Upper lobe of right lung (tissue), 1 donor: Measurements from ENCODE around the gene CMTM3. TPM values are rescaled to one million over a fixed set of nuclear protein-coding genes. Genes with fewer than 3 reads are reported as not detected.
"Not testable (repeated sequence)": the region's sequence is repeated elsewhere in the genome, so short reads cannot be mapped to it uniquely, and the experiment has no call there.

Source experiments
- ATAC-seq: fragments of 200-7000 bp; cut with Tn5 transposase; one replicate; pipeline ENCODE4 v1.9.1; 2020; ENCODE audit warnings: mild to moderate bottlenecking, moderate library complexity
- DNase-seq: peaks from one replicate; pipeline ENCODE4 v3.0.0-alpha.2; 2020
- H3K27ac ChIP-seq: fragments of 200-600 bp; one replicate; pipeline ENCODE4 v1.8.0; 2022
- H3K27me3 ChIP-seq: fragments of 200-600 bp; one replicate; pipeline ENCODE4 v1.8.0; 2022; ENCODE audit warnings: mild to moderate bottlenecking
- H3K36me3 ChIP-seq: fragments of 200-600 bp; one replicate; pipeline ENCODE4 v1.8.0; 2022
- H3K4me1 ChIP-seq: fragments of 200-600 bp; one replicate; pipeline ENCODE4 v1.8.0; 2022
- H3K4me3 ChIP-seq: fragments of 200-600 bp; one replicate; pipeline ENCODE4 v1.8.0; 2022; ENCODE audit warnings: mild to moderate bottlenecking
- H3K9me3 ChIP-seq: fragments of 200-600 bp; one replicate; pipeline ENCODE4 v1.8.0; 2022
- intact Hi-C: fragments of 100-400 bp; cut with DNase I; formaldehyde crosslinking; loops from one replicate; pipeline ENCODE4 v1.11.0; 2022
- total RNA-seq: library from RNA; stranded (reverse); fragmentation: NEBNext Ultra II Directional; extraction: Animal tissue kit (Norgen Biotek cat#: 25700); gene quantifications from one replicate; pipeline ENCODE4 v1.2.1, GENCODE V29; 2021
- TF ChIP-seq, protein P1 (sequence below): fragments of 200-600 bp; IDR thresholded peaks from one replicate; pipeline ENCODE4 v1.8.0; 2022; ENCODE audit warnings: antibody characterized with exemption
- donor health status: DM: no; HTN: yes; CAD: no; lungs with severe emphysema.

The CMTM3 gene
- total RNA-seq, 1 donor from 2014 or later, result 38.1 TPM

DNA sequence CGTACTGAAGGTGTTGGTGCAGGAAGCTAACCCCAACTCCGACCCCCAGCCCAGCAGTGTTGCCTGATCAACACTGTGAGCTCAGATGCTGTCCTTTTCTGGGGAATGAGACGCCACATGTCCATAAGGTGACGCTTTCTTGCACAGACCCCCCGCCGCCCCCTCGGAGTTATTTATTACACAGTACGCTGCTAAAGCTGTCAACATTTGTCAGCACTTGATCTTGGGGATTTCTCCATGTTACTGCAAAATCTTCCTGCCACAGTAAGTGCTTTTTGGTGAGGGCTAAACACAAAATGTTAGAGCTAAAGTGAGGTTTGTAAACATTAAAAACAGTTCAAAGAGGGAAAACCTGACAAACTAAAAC lies 15.9 kb downstream of the CMTM3 start:
- DNase-seq (no peak), ATAC-seq (no peak)
- intact Hi-C loops, result no loop called here
- Histone ChIP-seq H3K27ac (no peak overlapping the region), H3K36me3 (peaks cover 4% of the 10 kb centered on the region), H3K9me3 (no peaks in the 10 kb centered on the region), H3K4me3 (no peak overlapping the region), H3K27me3 (no peaks in the 10 kb centered on the region), H3K4me1 (no peaks in the 10 kb centered on the region)
- TF ChIP-seq, protein P1, sequence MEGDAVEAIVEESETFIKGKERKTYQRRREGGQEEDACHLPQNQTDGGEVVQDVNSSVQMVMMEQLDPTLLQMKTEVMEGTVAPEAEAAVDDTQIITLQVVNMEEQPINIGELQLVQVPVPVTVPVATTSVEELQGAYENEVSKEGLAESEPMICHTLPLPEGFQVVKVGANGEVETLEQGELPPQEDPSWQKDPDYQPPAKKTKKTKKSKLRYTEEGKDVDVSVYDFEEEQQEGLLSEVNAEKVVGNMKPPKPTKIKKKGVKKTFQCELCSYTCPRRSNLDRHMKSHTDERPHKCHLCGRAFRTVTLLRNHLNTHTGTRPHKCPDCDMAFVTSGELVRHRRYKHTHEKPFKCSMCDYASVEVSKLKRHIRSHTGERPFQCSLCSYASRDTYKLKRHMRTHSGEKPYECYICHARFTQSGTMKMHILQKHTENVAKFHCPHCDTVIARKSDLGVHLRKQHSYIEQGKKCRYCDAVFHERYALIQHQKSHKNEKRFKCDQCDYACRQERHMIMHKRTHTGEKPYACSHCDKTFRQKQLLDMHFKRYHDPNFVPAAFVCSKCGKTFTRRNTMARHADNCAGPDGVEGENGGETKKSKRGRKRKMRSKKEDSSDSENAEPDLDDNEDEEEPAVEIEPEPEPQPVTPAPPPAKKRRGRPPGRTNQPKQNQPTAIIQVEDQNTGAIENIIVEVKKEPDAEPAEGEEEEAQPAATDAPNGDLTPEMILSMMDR, result no peak

DNA sequence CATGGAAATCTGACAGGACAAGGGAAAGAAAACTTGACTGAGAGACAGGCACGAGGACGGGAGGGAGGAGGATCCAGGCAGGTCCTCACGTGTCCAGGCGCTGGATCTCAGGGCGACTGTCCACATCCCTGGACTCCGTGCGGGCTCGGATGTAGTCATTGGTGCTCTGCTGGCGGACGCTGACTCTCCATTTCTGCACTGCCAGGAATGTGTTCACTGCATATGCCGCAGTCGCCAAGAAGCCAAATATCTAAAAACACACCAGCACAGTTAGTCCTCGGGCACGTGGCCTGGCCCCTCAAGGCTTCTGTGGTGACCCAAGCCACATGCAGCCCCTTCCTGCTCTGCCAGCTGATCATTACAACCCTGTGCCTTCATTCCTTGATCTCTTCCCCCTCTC lies 17.5 kb downstream of the CMTM3 start:
- no peak overlapping the region for H3K4me3 ChIP-seq
- H3K27me3 ChIP-seq, result no peaks in the 10 kb centered on the region
- DNase-seq (no peak), ATAC-seq (no peak)
- TF ChIP-seq, protein P1, result no peak
- H3K9me3 ChIP-seq, result no peaks in the 10 kb centered on the region
- intact Hi-C loops, result no loop called here
- H3K36me3 ChIP-seq, result peaks cover 4% of the 10 kb centered on the region
- H3K4me1 ChIP-seq, result no peaks in the 10 kb centered on the region
- H3K27ac ChIP-seq, result no peak overlapping the region

DNA sequence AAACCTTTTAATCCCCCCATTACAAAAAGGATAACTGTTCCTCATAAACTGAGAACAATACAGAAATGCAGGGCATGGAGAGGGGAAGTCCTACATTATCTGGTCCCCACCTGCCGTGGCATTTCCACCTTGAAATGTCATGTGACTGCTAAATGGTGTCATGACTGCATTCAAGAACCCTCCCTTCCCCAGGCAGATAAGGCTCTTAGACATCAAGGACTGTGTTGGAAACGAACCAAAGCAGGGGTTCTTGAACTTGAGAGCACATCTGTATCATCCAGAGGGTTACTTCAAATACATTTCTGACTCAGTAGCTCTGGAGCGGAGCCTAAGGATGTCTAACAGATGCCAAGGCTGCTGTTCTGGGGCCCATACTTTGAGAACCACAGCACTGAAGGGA lies 18.4 kb downstream of the CMTM3 start:
- no peak for DNase-seq
- Histone ChIP-seq H3K36me3 (peaks cover 4% of the 10 kb centered on the region), H3K4me1 (no peaks in the 10 kb centered on the region), H3K9me3 (no peaks in the 10 kb centered on the region), H3K27me3 (no peaks in the 10 kb centered on the region), H3K4me3 (no peak overlapping the region), H3K27ac (no peak overlapping the region)
- no peak for ATAC-seq
- intact Hi-C loops, result no loop called here
- TF ChIP-seq, protein P1, result no peak

DNA sequence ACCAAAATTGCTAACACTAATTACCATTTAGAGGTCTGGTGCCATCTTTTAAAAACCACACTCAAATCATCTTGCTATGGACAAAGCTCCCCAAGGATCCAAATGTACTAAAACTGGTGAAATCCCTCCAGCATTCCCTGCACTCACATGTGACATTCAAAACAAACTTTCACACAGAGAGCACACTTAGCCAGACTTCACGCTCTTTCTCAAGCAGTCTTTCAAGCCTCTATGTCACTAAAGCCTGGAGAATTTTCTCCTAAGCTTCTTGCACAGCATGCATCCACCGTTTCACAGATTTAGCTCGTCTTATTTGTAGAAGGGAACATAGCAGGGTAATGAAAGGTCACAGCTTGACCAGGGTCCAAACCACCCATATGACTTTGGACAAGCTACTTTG lies 19.3 kb downstream of the CMTM3 start:
- Histone ChIP-seq H3K4me3 (no peak overlapping the region), H3K36me3 (peaks cover 4% of the 10 kb centered on the region), H3K9me3 (no peaks in the 10 kb centered on the region), H3K4me1 (no peaks in the 10 kb centered on the region), H3K27ac (no peak overlapping the region), H3K27me3 (no peaks in the 10 kb centered on the region)
- DNase-seq (no peak), ATAC-seq (no peak)
- intact Hi-C loops, result no loop called here
- TF ChIP-seq, protein P1, result no peak

DNA sequence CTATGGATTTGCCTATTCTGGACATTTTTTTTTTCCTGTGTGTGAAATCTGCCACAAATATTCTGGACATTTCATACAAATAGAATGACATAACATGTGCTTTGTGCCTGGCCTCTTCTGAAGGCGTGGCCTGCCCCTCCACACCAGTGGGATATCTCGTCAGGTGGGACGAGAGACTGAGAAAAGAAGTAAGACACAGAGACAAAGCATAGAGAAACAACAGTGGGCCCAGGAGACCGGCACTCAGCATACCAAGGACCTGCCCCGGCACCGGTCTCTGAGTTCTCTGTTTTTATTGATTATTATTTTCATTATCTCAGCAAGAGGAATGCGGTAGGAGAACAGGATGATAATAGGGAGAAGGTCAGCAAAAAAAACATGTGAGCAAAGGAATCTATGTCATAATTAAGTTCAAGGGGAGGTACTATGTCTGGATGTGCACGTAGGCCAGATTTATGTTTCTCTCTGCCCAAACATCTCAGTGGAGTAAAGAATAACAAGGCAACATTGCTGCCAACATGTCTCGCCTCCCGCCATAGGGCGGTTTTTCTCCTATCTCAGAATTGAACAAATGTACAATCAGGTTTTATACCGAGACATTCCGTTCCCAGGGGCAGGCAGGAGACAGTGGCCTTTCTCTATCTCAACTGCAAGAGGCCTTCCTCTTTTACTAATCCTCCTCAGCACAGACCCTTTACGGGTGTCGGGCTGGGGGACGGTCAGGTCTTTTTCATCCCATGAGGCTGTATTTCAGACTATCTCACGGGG lies 23.3 kb downstream of the CMTM3 start:
- H3K4me1 ChIP-seq, H3K36me3 ChIP-seq, intact Hi-C loops, H3K27ac ChIP-seq, H3K4me3 ChIP-seq, H3K9me3 ChIP-seq, H3K27me3 ChIP-seq, DNase-seq, ATAC-seq: not testable (repeated sequence)

DNA sequence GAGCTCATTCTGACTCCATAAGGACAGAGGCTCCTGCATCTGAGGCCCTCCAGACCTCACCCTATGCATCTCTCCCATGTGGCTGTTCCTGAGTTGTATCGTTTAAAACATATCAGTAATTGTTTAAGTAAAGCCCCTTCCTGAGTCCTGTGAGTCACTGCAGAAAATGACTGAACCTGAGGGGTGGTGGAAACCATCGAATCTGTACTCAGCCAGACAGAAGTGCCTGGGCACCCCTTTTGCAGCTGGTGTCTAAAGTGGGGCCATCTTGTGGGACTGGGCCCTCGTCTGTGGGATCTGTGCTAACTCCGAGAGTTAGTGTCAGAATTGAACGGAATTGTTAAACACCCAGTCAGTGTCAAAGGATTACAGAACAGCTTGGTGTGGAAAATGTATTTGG lies 25.4 kb downstream of the CMTM3 start:
- Histone ChIP-seq H3K27me3 (no peaks in the 10 kb centered on the region), H3K36me3 (no peaks in the 10 kb centered on the region), H3K27ac (no peak overlapping the region), H3K9me3 (no peaks in the 10 kb centered on the region), H3K4me3 (no peak overlapping the region), H3K4me1 (no peaks in the 10 kb centered on the region)
- DNase-seq (no peak), ATAC-seq (no peak)
- intact Hi-C loops, result no loop called here
- TF ChIP-seq, protein P1, result no peak

DNA sequence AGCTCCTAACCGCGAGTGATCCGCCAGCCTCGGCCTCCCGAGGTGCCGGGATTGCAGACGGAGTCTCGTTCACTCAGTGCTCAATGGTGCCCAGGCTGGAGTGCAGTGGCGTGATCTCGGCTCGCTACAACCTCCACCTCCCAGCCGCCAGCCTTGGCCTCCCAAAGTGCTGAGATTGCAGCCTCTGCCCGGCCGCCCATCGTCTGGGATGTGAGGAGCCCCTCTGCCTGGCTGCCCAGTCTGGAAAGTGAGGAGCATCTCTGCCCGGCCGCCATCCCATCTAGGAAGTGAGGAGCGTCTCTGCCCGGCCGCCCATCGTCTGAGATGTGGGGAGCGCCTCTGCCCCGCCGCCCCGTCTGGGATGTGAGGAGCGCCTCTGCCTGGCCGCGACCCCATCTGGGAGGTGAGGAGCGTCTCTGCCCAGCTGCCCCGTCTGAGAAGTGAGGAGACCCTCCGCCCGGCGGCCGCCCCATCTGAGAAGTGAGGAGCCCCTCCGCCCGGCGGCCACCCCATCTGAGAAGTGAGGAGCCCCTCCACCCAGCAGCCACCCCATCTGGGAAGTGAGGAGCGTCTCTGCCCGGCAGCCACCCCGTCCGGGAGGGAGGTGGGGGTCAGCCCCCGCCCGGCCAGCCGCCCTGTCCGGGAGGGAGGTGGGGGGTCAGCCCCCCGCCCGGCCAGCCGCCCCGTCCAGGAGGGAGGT lies 26.2 kb downstream of the CMTM3 start:
- ATAC-seq, H3K27ac ChIP-seq, DNase-seq, H3K36me3 ChIP-seq, H3K9me3 ChIP-seq, intact Hi-C loops, H3K4me3 ChIP-seq, H3K27me3 ChIP-seq, H3K4me1 ChIP-seq: not testable (repeated sequence)

DNA sequence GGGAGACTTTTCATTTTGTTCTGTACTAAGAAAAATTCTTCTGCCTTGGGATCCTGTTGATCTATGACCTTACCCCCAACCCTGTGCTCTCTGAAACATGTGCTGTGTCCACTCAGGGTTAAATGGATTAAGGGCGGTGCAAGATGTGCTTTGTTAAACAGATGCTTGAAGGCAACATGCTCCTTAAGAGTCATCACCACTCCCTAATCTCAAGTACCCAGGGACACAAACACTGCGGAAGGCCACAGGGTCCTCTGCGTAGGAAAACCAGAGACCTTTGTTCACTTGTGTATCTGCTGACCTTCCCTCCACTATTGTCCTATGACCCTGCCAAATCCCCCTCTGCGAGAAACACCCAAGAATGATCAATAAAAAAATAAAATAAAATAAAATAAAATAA lies 27.1 kb downstream of the CMTM3 start:
- H3K27ac ChIP-seq, H3K4me3 ChIP-seq, H3K36me3 ChIP-seq, H3K4me1 ChIP-seq, ATAC-seq, H3K9me3 ChIP-seq, H3K27me3 ChIP-seq, DNase-seq, intact Hi-C loops: not testable (repeated sequence)
